H1 (cell line): Measurements from ENCODE around the gene RUBCN. TPM values are rescaled to one million over a fixed set of nuclear protein-coding genes. Genes with fewer than 3 reads are reported as not detected.

ENCODE experiments used
- CTCF ChIA-PET: fragments of 300-600 bp; sonication (Branson Sonifier 250); formaldehyde crosslinking; loops from one replicate; lab custom pipeline; 2021; ENCODE audit not compliant: partially characterized antibody; lab: Charles Lee
- POLR2A ChIA-PET: fragments of 300-600 bp; sonication (Branson Sonifier 250); formaldehyde crosslinking; loops from one replicate; lab custom pipeline; 2021; ENCODE audit warnings: inconsistent platforms; ENCODE audit not compliant: partially characterized antibody; lab: Charles Lee
- DNase-seq, 2 experiments: peaks; one replicate each; pipeline versions ENCODE4 v3.0.0 to v3.0.0-alpha.2; 2010 to 2022; ENCODE audit warnings: low spot score in 2 of 2, low read depth in 1 of 2, mixed read lengths in 1 of 2
- FAIRE-seq: peaks from 2 replicates; lab custom pipeline; 2011; peaks lifted over from hg19 to GRCh38; lab: Jason Lieb, UNC
- H2AFZ ChIP-seq: 2 replicates; pipeline ENCODE4 v1.8.1; 2012; ENCODE audit warnings: low read length, inconsistent platforms
- H2AK5ac ChIP-seq: 2 replicates; pipeline ENCODE4 v1.6.1; 2013; ENCODE audit warnings: low read depth, low read length
- H2BK120ac ChIP-seq: replicated peaks from 2 replicates; pipeline ENCODE3; 2013; ENCODE audit warnings: low read depth, low read length, inconsistent platforms
- H2BK12ac ChIP-seq: 2 replicates; pipeline ENCODE4 v1.6.1; 2013; ENCODE audit warnings: low read depth, low read length
- H2BK15ac ChIP-seq: 2 replicates; pipeline ENCODE4 v1.6.1; 2013; ENCODE audit warnings: low read length
- H2BK20ac ChIP-seq: 2 replicates; pipeline ENCODE4 v1.6.1; 2013; ENCODE audit warnings: low read length
- H2BK5ac ChIP-seq: 2 replicates; pipeline ENCODE4 v1.6.1; 2013; ENCODE audit warnings: low read depth, low read length
- H3K14ac ChIP-seq: 2 replicates; pipeline ENCODE4 v1.6.1; 2013; ENCODE audit warnings: inconsistent platforms; ENCODE audit not compliant: insufficient read length
- H3K18ac ChIP-seq: 2 replicates; pipeline ENCODE4 v1.6.1; 2013; ENCODE audit warnings: low read length; ENCODE audit errors: extremely low read depth
- H3K23ac ChIP-seq: 2 replicates; pipeline ENCODE4 v1.6.1; 2013; ENCODE audit warnings: inconsistent platforms; ENCODE audit not compliant: insufficient read length
- H3K23me2 ChIP-seq: 2 replicates; pipeline ENCODE4 v1.6.1; 2013; ENCODE audit warnings: low read depth, low read length
- H3K27ac ChIP-seq: 2 replicates; pipeline ENCODE4 v1.6.1; 2011; ENCODE audit warnings: low read depth, low read length, inconsistent platforms
- H3K27me3 ChIP-seq, 4 experiments: replicated peaks in 1 of 4; 1 replicate in 1 of 4; 2 replicates in 3 of 4; pipeline versions ENCODE4 v1.6.1 to v1.8.1; 2011 to 2013; ENCODE audit warnings: low read length in 3 of 4, mild to moderate bottlenecking in 3 of 4, inconsistent platforms in 2 of 4, mixed read lengths in 2 of 4, moderate library complexity in 1 of 4; ENCODE audit not compliant: control insufficient read depth in 3 of 4, insufficient read depth in 3 of 4; ENCODE audit errors: extremely low read depth in 1 of 4
- H3K36me3 ChIP-seq, 4 experiments: 2 replicates each; pipeline versions ENCODE4 v1.6.1 to v1.8.1; 2011 to 2013; ENCODE audit warnings: mild to moderate bottlenecking in 4 of 4, low read length in 3 of 4, moderate library complexity in 2 of 4, control low read depth in 1 of 4, inconsistent platforms in 1 of 4; ENCODE audit not compliant: insufficient read depth in 4 of 4, control insufficient read depth in 2 of 4
- H3K4ac ChIP-seq: replicated peaks from 2 replicates; pipeline ENCODE3; 2013; ENCODE audit warnings: low read length, low read depth, mixed read lengths, inconsistent platforms; ENCODE audit not compliant: insufficient read length
- H3K4me1 ChIP-seq, 4 experiments: replicated peaks in 1 of 4; 1 replicate in 1 of 4; 2 replicates in 3 of 4; pipeline versions ENCODE4 v1.6.1 to v1.8.1; 2011 to 2013; ENCODE audit warnings: low read length in 3 of 4, inconsistent platforms in 2 of 4, mixed read lengths in 1 of 4; ENCODE audit not compliant: insufficient read depth in 4 of 4, control insufficient read depth in 3 of 4
- H3K4me2 ChIP-seq, 2 experiments: 2 replicates each; pipeline versions ENCODE4 v1.6.1 to v1.8.1; 2011 to 2013; ENCODE audit warnings: low read depth in 2 of 2, low read length in 2 of 2, control low read depth in 1 of 2, inconsistent platforms in 1 of 2, mild to moderate bottlenecking in 1 of 2; ENCODE audit not compliant: insufficient read depth in 1 of 2
- H3K4me3 ChIP-seq, 4 experiments: fragments of 200-600, 300-600 bp in 1 of 4; sonication (generic), shearing (Covaris generic), sonication (Bioruptor Twin) in 1 of 4; 2 replicates each; pipeline versions ENCODE4 v1.5.1 to v1.8.1; 2011 to 2016; ENCODE audit warnings: low read length in 4 of 4, low read depth in 3 of 4, control low read depth in 2 of 4, inconsistent platforms in 2 of 4, mild to moderate bottlenecking in 2 of 4, mixed read lengths in 1 of 4, moderate library complexity in 1 of 4; ENCODE audit not compliant: insufficient read depth in 2 of 4; ENCODE audit errors: extremely low read depth in 1 of 4
- H3K56ac ChIP-seq: replicated peaks from 2 replicates; pipeline ENCODE3; 2013; ENCODE audit warnings: low read depth, mild to moderate bottlenecking, mixed read lengths, low read length, inconsistent platforms; ENCODE audit not compliant: insufficient read length
- H3K79me1 ChIP-seq: 2 replicates; pipeline ENCODE4 v1.6.1; 2013; ENCODE audit warnings: low read depth, low read length, control low read depth
- H3K79me2 ChIP-seq, 2 experiments: 2 replicates each; pipeline versions ENCODE4 v1.6.1 to v1.8.1; 2012 to 2013; ENCODE audit warnings: low read length in 2 of 2, mild to moderate bottlenecking in 2 of 2, inconsistent platforms in 1 of 2; ENCODE audit not compliant: insufficient read depth in 2 of 2, control insufficient read depth in 1 of 2
- H3K9ac ChIP-seq, 4 experiments: replicated peaks in 1 of 4; 1 replicate in 1 of 4; 2 replicates in 3 of 4; pipeline versions ENCODE4 v1.6.1 to v1.8.1; 2011 to 2013; ENCODE audit warnings: low read depth in 3 of 4, low read length in 3 of 4, control low read depth in 2 of 4, mild to moderate bottlenecking in 2 of 4, moderate library complexity in 2 of 4, inconsistent platforms in 1 of 4; ENCODE audit errors: extremely low read depth in 1 of 4
- H3K9me3 ChIP-seq, 2 experiments: 2 replicates each; pipeline versions ENCODE4 v1.6.1 to v1.8.1; 2012 to 2013; ENCODE audit warnings: mild to moderate bottlenecking in 2 of 2, moderate library complexity in 2 of 2, control low read depth in 1 of 2, inconsistent platforms in 1 of 2, low read depth in 1 of 2, low read length in 1 of 2, mixed read lengths in 1 of 2; ENCODE audit not compliant: insufficient read depth in 2 of 2
- H4K20me1 ChIP-seq, 2 experiments: replicated peaks in 1 of 2; 2 replicates each; pipeline versions ENCODE3 to v1.8.1; 2011 to 2013; ENCODE audit warnings: inconsistent platforms in 2 of 2, low read length in 2 of 2, mild to moderate bottlenecking in 1 of 2; ENCODE audit not compliant: insufficient read depth in 2 of 2, control insufficient read depth in 1 of 2
- H4K5ac ChIP-seq: 2 replicates; pipeline ENCODE4 v1.6.1; 2013; ENCODE audit warnings: low read length, low read depth, mixed read lengths, inconsistent platforms; ENCODE audit not compliant: insufficient read length
- H4K8ac ChIP-seq: 2 replicates; pipeline ENCODE4 v1.8.0; 2013; ENCODE audit warnings: mild to moderate bottlenecking, moderate library complexity, low read length, inconsistent platforms; ENCODE audit not compliant: insufficient read depth; ENCODE audit errors: extremely low read depth
- H4K91ac ChIP-seq: replicated peaks from 2 replicates; pipeline ENCODE3; 2013; ENCODE audit warnings: low read length, mixed read lengths, inconsistent platforms; ENCODE audit not compliant: insufficient read length
- MAFK ChIP-seq: IDR thresholded peaks from 2 replicates; pipeline ENCODE4 v1.6.1; 2012; ENCODE audit warnings: low read depth, mild to moderate bottlenecking, improper control_type of control experiment, low read length
- TAF7 ChIP-seq: optimal IDR thresholded peaks from 2 replicates; pipeline ENCODE3; 2011; ENCODE audit warnings: low read depth, mild to moderate bottlenecking, inconsistent platforms, low read length, moderate library complexity, borderline replicate concordance
- WGBS, 2 experiments: shearing (Covaris generic) in 1 of 2; methylation state at CpG; one replicate each; pipeline versions ENCODE4 v1.1.6 to v1.1.7; 2013 to 2015; ENCODE audit warnings: low lambda C conversion rate in 2 of 2, mixed read lengths in 2 of 2, inconsistent platforms in 1 of 2, low coverage in 1 of 2, missing lambda C conversion rate in 1 of 2; ENCODE audit not compliant: insufficient replicate concordance in 2 of 2, insufficient coverage in 1 of 2, insufficient read length in 1 of 2; ENCODE audit errors: extremely low coverage in 1 of 2, missing lambda C conversion rate in 1 of 2; 5-methylcytosine and 5-hydroxymethylcytosine counted together
- polyA plus RNA-seq, 7 experiments: library from polyadenylated mRNA; depleted of rRNA in 3 of 7; stranded (reverse) in 5 of 7; unstranded in 2 of 7; fragments of >200 nt in 5 of 7; fragments of 200-250 nt in 2 of 7; gene quantifications; 1 replicate in 5 of 7; 2 replicates in 1 of 7; 4 replicates in 1 of 7; pipeline versions ENCODE4 v1.2.1 to v1.2.3, GENCODE V29; 2011 to 2013; ENCODE audit warnings: missing spikeins in 2 of 7, mixed read lengths in 2 of 7
- total RNA-seq: library from RNA; stranded (reverse); fragmentation: NEBNext Ultra II Directional; extraction: Animal tissue kit (Norgen Biotek cat#: 25700); gene quantifications from 2 replicates; pipeline ENCODE4 v1.2.1, GENCODE V29; 2021
- TF ChIP-seq, protein P1 (sequence below): IDR thresholded peaks from 2 replicates; pipeline ENCODE4 v1.6.1; 2012; ENCODE audit warnings: inconsistent platforms

Gene RUBCN
- total and polyA plus RNA-seq, 2 of the 8 experiments (the other 6 are each of a cell fraction or from before 2014, with no cell fraction given), result 9.3 to 21.9 TPM

DNA sequence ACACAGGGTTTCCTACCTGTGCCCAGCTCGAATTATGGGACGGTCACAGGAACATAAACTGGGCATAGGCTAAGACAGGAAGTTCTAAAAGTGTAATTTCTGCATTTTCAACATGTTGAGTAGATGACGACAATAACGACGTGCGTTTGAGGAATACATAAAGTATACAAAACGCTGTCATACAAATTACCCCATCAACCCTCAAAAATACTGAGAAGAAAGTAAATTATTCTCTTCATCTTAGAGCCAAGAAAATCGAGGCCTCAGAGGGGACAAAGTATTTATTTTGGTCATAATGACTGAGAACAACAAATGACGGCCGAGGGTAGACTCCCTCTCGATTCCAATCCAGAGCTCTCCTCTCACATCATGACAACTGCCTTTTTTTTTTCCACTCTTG, 60.8 kb downstream of the RUBCN start:
- WGBS, 2 experiments, result 92% methylated on average over 11 of the region's 11 CpGs; no CpG with 5 or more reads in 1 of the 2 experiments
- Histone ChIP-seq H3K14ac (no peak overlapping the region), H3K79me2 (no peaks in the 10 kb centered on the region), H3K56ac (no peak overlapping the region), H4K5ac (no peak overlapping the region), H3K27ac (no peak overlapping the region), H4K20me1 (no peaks in the 10 kb centered on the region), H2BK12ac (no peak overlapping the region), H3K4ac (no peak overlapping the region), H3K18ac (no peak overlapping the region), H2AFZ (no peak overlapping the region), H3K4me3 (no peak overlapping the region), H3K4me1 (no peaks in the 10 kb centered on the region), H2AK5ac (no peak overlapping the region), H2BK15ac (no peak overlapping the region), H4K8ac (no peak overlapping the region), H3K23ac (no peak overlapping the region), H3K4me2 (no peak overlapping the region), H3K9ac (no peak overlapping the region), H4K91ac (no peak overlapping the region), H3K36me3 (peaks cover 0 to 20% (median 9%) of the 10 kb centered on the region in 4 experiments; a peak in 7 of 8 replicates), H3K79me1 (0 out of 2 replicates have a peak, but pooled peaks cover 3% of the 10 kb centered on the region), H3K27me3 (no peaks in the 10 kb centered on the region), H2BK5ac (no peak overlapping the region), H3K23me2 (no peaks in the 10 kb centered on the region), H2BK20ac (no peak overlapping the region), H2BK120ac (no peak overlapping the region), H3K9me3 (peaks cover 4 to 8% of the 10 kb centered on the region in 2 experiments; a peak in 2 of 4 replicates)
- ChIA-PET POLR2A (no interaction called here), CTCF (interaction anchor here (0.8 to 1.3 kb wide), 2 partner anchors 9 to 76 kb away, joined by 3 to 5 read pairs; no protein-coding TSS in a partner anchor)
- no peak for FAIRE-seq
- TF ChIP-seq MAFK (no peak), TAF7 (no peak)
- TF ChIP-seq, protein P1, sequence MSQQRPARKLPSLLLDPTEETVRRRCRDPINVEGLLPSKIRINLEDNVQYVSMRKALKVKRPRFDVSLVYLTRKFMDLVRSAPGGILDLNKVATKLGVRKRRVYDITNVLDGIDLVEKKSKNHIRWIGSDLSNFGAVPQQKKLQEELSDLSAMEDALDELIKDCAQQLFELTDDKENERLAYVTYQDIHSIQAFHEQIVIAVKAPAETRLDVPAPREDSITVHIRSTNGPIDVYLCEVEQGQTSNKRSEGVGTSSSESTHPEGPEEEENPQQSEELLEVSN, result no peak
- DNase-seq, result no peak
